Activated CD4-positive, alpha-beta T cell treated with anti-CD3 and anti-CD28 coated beads for 48 hours (primary cell): ENCODE measurements around the gene PRKAG3.

Experiments
- DNase-seq: peaks from one replicate; pipeline ENCODE4 v3.0.0-alpha.2; 2020

PRKAG3 gene

GRCh38 chr2:218831378-218831990 lies at the start of gene PRKAG3:
Gene PRKAG3, minus strand, starts transcription at chr2:218831803.
- no peak for DNase-seq

DNA sequence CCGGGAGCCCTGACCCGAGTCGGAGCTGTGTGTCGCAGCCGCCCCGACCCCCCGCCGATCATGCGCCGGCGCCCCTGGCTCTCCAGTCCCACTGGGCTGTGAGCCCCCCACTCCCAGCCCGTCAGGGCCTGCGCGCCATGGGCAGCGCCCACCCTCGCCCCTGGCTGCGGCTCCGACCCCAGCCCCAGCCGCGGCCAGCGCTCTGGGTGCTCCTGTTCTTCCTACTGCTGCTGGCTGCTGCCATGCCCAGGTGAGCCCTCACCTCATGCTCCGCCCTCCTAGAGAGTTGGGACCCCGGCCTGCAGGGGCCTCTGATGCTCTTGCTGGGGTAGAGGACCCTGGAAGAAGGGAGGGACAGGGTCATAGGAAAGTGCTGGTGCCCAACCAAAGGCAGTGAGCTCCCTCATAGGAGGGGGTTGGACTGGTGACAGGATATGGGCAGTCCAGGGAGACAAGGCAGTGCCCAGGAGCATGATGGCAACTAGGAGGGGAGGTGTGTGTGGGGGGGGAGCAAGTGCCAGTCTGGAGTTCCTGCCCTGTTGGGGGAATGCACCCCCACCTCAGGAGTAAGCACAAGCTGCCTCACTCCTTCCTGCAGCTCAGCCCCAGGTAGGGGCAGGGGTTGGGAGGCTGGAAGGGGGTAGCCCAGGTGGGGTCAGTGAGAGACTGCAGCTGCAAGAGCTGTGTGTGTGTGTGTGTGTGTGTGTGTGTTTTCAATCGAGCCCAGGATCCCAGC lies 49.4 kb upstream of the PRKAG3 start:
- no peak for DNase-seq

GRCh38 chr2:218880102-218880858 lies 48.7 kb upstream of the PRKAG3 start, which contains the start of gene WNT10A:
Gene WNT10A, plus strand, starts transcription at chr2:218880852. Its CDS starts 144 bp downstream, at chr2:218880996.
- DNase-seq = peak; percentile 69

DNA sequence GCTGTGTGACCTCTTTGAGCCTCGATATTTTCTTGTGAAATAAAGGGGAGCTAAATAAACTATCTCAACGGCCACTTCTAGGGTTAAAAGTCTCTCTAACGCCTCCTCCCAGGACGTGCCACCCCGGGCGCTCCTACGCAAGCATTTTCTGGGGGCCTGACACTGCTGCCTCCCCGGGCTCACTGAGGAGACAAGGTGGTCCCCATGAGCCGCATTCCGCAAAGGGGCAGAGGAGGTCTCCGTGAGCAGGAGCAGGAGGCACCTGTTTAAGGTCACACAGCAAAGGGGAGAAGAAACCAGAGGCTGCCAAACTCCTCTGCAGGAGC lies 48.1 kb upstream of the PRKAG3 start:
- no peak for DNase-seq

DNA sequence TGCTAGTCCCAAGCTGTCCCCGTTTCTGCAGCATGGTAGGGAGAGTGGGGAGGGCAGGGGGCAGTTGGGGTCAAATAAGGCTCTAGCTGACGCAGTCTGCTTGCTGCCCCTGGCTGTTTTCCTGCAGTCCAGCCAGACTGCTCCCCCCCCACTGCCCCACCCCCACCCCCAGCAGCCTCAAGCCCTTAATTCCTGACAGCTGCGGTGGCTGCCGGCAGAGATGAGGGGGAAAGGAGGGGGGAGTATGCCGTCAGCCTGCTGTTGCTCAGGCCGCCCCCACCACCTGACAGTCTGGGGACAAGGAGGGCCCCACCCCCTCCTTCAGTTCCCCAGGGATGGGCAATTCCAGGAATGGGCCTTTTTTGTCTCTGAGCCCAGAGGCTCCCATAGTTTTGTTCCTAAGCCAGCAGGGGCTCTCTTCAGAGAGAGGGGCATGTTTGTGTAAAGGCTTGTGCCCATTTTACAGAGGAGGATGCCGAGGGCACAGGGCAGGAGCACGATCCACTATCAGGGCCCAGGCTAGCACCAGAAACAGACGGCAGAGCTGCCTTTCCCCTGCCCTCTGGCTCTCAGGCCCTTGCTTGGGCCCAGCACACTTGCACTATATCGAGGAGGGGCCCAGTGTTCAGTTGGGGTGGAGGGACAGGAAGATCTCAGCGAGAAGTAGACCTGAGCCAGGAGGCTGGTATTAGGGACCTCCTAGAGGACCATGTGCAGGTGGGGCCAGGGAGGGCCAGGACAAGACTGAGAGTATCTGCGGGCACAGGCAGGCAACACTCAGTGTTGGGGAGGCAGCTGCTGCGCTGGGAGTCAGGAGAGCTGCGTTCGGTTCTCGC lies 47.5 kb upstream of the PRKAG3 start:
- peak; percentile 10 for DNase-seq

GRCh38 chr2:218878486-218878885 lies 46.9 kb upstream of the PRKAG3 start:
- no peak for DNase-seq

- DNase-seq = no peak
Observed at GRCh38 chr2:218877891-218878290, 46.3 kb upstream of the PRKAG3 start.

DNA sequence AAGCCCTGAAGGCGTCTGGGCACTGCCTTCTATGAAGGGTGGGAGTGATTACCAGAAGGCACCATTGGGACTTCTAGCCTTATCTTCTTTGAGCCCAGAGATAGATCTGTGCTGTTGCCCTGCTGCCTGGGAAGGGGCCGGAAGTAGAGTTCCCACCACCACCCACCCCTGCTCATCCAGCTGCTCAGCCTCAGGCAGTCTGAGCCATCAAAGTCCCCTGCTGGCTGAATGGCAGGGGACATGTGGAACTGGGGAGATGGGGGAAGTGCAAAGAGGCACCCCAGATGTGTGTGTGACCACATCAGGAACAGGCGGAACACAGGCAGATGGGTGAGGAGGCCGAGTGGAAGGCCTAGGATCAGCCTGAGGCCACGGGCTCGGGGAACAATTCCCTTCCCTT lies 45.7 kb upstream of the PRKAG3 start:
- no peak for DNase-seq

DNA sequence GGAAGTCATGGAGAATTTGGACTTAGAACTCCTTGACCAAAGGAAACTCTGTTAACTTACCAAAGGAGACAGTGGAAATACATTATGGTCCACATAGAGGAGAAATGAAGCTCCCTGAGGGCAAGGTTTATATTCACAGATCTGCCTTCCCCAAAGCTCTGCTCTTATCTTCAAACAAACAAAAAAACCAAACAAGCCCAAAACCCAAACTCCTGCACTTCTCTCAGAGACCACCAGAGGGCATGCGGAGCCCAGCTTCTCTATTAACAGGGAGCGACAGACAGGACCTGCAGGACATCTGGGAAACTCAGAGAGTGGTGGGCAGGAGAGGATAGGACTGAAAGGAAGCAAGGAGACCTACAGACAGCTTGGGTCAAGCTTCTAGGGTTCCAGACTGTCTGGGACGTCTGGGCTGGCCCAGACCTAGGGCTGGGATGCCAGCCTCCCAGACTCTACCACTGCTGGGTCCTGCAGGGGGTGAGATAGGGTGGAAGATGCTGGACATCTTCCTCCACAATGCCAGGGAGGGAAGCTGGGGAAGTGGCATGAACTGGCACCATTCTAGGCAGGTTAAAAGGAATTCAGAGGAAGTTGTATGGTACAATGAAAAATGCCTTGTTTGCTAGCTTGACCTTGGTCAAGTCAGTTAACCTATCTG lies 45.1 kb upstream of the PRKAG3 start:
- DNase-seq = peak; percentile 80

- DNase-seq = no peak
Observed at GRCh38 chr2:218875692-218876246, 44.2 kb upstream of the PRKAG3 start.

DNA sequence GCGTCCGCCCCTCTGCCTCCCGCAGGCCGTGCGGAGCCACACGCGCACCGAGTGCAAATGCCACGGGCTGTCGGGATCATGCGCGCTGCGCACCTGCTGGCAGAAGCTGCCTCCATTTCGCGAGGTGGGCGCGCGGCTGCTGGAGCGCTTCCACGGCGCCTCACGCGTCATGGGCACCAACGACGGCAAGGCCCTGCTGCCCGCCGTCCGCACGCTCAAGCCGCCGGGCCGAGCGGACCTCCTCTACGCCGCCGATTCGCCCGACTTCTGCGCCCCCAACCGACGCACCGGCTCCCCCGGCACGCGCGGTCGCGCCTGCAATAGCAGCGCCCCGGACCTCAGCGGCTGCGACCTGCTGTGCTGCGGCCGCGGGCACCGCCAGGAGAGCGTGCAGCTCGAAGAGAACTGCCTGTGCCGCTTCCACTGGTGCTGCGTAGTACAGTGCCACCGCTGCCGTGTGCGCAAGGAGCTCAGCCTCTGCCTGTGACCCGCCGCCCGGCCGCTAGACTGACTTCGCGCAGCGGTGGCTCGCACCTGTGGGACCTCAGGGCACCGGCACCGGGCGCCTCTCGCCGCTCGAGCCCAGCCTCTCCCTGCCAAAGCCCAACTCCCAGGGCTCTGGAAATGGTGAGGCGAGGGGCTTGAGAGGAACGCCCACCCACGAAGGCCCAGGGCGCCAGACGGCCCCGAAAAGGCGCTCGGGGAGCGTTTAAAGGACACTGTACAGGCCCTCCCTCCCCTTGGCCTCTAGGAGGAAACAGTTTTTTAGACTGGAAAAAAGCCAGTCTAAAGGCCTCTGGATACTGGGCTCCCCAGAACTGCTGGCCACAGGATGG lies 42.0 kb upstream of the PRKAG3 start:
- peak; percentile 42 for DNase-seq

- DNase-seq = no peak
Observed at GRCh38 chr2:218872645-218873358, 41.2 kb upstream of the PRKAG3 start.

DNA sequence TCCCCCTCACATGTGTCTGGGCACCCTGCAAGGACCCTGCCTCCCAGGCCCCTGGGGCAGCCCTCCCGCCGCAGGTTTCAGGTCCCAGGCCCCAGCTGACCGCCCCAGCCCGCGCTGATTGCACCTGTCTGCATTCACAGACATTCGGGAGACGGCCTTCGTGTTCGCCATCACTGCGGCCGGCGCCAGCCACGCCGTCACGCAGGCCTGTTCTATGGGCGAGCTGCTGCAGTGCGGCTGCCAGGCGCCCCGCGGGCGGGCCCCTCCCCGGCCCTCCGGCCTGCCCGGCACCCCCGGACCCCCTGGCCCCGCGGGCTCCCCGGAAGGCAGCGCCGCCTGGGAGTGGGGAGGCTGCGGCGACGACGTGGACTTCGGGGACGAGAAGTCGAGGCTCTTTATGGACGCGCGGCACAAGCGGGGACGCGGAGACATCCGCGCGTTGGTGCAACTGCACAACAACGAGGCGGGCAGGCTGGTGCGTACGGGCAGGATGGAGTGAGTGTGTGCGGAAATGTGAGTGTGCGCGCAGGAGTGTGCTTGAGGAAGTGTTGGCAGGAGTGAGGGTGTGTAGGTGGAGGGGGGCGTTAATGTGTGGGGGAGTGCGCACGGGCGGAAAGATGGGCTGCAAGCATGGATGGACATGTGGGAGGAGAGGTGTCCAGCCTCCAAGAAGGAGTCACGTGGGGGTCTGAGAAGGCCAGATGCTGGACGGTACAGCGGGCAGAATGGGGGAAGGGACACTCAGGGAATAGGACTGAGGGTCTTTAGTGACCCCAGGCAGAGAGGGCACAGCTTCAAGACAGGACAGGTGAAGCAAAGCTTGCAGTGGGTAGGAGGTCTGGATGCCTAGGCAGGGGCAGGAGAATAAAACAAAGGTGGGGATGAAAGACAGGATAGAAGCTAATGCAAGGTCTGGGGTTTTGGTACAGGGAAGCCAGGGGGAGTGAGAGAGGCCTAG lies 40.0 kb upstream of the PRKAG3 start:
- peak; percentile 34 for DNase-seq

GRCh38 chr2:218870984-218871344 lies 39.4 kb upstream of the PRKAG3 start:
- DNase-seq = peak; percentile 8

GRCh38 chr2:218869064-218869463 lies 37.5 kb upstream of the PRKAG3 start:
- DNase-seq = no peak

GRCh38 chr2:218867900-218868299 lies 36.3 kb upstream of the PRKAG3 start:
- no peak for DNase-seq

DNA sequence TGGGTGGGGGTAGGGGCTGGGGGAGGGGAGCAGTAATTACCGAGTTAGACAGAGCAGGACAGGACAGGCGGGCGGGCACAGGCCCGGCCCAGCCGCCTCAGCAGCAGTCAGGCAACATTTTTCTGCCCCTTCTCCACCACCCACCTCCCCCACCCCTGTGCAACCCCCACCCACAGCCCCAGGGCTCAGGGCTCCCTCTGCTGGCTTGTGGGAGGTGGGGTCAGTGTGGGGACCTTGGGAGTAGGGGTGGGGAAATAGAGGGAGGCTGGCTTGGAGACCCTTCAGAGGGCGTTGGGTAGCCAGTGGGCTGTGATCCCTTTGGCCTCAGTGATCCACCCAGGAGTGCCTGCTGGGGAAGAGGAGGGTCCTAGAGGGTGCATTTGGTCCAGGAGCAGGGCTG lies 34.4 kb upstream of the PRKAG3 start:
- no peak for DNase-seq

GRCh38 chr2:218865396-218865795 lies 33.8 kb upstream of the PRKAG3 start:
- no peak for DNase-seq

DNA sequence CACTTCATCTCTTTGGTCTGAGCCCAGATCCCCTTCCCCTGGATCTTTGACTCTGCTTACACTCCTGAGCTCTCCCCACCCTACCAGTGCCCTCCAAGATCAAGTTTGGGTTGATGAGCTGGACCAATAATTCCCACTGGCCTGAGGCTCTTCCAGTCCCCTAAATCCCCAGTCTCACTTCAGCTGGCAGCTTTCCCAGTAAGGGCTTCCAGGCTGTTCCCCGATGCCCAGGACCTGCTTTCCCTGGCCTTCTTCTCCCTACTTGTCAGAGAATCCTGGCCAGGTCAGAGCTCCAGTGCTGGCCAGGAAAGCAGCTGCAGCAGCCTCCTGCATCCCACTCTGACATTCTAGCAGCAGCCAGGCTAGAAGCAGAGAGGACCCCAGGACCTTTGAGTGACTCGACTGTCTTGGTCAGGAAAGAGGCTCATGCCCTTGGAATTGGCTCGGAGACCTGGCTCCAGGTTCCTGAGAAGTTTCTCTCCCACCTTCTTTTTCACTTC lies 31.5 kb upstream of the PRKAG3 start:
- DNase-seq = no peak
